NCI-H1436 treated with DMSO at 0.1 percent for 48 hours (cell line): Measurements from ENCODE around the gene SIPA1.

ENCODE experiments used
- DNase-seq: peaks from one replicate; lab custom pipeline; 2025; lab: John Stamatoyannopoulos, UW

Gene SIPA1

GRCh38 chr11:65637794-65638419 is at the start of gene SIPA1:
Gene SIPA1, plus strand, starts transcription at chr11:65638101. Its CDS starts 2,821 bp downstream, at chr11:65640922.
- DNase-seq: no peak

GRCh38 chr11:65588199-65589054 is 49.5 kb upstream of the SIPA1 start:
- no peak for DNase-seq

- no peak for DNase-seq
These were observed 48.3 kb upstream of the SIPA1 start for GRCh38 chr11:65589444-65590239.

DNA sequence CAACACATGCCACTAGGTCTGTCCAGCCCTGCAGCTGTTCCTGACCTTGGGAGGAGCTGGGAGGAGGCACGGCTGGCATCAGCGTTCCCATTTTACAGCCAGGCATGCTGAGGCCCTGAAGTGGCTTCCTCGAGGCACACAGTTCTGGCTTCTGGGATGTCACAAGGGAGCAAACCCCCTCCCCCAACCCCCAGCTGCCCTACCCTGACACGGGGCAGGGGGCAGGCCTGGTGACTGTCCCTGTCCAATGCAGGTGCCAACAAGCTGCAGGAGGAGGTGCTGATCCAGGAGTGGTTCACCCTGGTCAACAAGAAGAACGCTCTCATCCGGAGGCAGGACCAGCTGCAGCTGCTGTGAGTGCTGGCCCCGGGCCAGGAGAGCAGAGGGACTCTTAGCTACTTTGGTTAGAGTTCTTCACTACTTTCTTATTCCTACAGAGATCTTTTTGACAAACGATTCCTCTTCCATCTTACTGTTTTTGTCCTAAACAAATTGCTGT is 47.6 kb upstream of the SIPA1 start:
- no peak for DNase-seq

DNA sequence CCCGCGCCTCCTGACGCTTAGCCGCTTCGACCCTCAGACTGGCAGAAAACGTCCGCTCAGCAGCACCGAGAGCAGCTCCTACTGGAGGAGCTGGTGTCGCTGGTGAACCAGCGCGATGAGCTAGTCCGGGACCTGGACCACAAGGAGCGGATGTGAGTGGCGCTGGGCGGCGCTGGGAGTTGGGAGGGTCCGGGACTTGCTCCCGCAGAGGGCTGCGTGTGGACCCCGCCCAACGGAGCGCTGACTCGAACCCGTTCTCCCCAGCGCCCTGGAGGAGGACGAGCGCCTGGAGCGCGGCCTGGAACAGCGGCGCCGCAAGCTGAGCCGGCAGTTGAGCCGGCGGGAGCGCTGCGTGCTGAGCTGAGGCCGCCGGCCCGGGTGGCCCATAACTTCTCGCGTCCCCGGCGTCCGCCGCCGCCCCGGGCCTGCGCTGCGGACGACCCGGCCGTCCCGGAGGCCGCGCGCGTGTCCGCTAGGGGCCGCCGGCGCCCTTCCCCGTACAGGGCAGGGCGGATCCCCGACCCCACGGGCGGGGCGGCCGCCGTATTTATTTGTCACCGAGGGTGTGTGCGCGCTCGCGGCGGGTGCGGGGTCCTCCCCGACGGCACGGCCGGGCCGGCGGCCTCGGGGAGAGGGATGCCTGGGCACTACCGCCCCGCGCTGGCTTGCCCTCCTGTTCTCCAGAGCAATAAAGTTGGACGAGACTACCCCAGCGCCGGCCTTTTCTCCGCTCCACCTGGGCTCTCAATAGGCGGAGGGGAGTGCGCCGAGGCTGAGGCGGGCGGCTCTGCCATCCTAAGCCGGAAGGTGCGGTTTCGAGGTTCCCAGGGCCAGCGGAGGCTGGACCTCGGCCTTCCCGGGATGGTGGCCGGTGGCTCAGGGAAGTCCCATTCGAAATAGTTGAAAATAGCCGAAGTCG is 45.7 kb upstream of the SIPA1 start:
- DNase-seq: no peak

DNA sequence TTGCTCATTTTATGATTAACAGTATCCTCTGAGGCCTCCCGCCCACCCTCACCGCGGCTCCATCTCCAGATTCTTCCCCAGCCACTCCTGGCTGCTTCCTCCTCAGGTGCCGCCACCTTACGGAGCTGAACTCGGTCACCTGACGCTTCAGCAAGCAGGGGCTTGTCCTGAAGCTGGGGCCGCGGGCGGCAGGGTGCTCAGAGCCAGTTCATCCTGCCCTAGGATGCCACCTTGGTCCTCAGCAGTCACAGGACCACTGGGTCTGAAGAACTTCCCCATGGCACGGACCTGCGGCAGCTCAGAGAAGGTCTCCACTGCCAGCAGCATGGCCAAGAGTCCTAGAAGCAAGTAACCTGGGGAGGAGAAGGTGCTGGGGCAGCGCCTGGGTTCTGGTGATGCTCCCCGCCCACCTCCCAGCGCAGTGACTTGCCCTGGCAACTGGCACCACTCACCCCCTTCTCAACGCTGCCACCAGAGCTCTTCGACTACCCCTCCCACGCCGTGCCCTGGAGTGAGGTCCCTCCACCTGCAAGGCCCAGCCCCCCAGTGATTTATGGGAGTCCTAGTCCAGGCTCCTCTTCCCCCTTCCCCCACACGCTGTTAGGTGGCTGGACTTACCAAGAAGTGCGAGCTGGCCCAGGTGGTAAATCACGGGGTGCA is 44.9 kb upstream of the SIPA1 start:
- no peak for DNase-seq

GRCh38 chr11:65593518-65594414 is 44.1 kb upstream of the SIPA1 start:
- DNase-seq: no peak

- no peak for DNase-seq
These were observed 42.8 kb upstream of the SIPA1 start for GRCh38 chr11:65595131-65595530.

- DNase-seq: no peak
These were observed 42.2 kb upstream of the SIPA1 start, which contains the start of gene KCNK7 for GRCh38 chr11:65595543-65596281. Gene KCNK7, minus strand, starts transcription at chr11:65595800. Its CDS starts 28 bp downstream, at chr11:65595772.

DNA sequence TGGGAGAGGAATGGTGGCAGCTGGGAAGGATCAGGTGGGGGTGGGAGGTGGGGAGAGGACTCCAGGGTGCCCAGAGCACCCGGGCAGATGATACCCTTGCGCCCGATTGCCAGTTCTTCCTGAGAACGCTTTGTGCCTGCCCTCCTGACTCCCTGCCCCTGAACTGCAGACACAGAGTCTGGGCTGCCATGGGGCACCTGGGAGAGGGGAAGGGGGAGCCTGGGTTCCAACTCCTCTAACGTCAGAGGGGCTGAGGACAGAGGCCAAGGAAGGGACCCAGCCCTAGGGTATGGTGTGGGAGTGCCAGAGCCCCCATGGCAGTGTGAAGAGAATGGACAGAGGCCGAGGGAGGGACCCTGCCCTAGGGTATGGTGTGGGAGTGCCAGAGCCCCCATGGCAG is 41.4 kb upstream of the SIPA1 start:
- no peak for DNase-seq

DNA sequence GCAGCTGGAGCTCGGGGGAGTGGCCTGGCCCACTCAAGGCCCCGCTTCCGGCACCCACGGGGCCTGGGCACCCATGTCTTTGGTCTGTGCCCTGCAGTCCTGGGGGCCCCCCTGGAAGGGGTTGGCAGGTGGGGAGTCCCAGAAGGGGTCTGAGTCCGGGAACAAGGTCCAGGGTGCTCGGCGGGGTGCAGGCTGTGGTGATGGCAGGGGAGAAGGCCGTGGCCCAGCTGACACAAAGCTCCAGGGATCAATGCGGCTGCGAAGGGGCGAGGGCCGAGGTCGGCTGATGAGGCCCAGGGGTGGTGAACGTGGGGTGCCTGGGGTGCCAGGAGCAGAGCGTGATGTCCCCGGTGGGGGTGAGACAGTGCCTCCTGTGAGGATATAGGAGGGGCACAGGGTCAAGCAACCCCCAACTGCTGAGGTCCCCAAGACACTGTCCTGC is 39.6 kb upstream of the SIPA1 start:
- no peak for DNase-seq

GRCh38 chr11:65599216-65599954 is 38.5 kb upstream of the SIPA1 start:
- no peak for DNase-seq

- DNase-seq: no peak
These were observed 38.0 kb upstream of the SIPA1 start for GRCh38 chr11:65599955-65600246.

- DNase-seq: no peak
These were observed 33.6 kb upstream of the SIPA1 start for GRCh38 chr11:65604258-65604657.

GRCh38 chr11:65606876-65607613 is 30.9 kb upstream of the SIPA1 start:
- DNase-seq: no peak

GRCh38 chr11:65607614-65608426 is 30.1 kb upstream of the SIPA1 start:
- no peak for DNase-seq

DNA sequence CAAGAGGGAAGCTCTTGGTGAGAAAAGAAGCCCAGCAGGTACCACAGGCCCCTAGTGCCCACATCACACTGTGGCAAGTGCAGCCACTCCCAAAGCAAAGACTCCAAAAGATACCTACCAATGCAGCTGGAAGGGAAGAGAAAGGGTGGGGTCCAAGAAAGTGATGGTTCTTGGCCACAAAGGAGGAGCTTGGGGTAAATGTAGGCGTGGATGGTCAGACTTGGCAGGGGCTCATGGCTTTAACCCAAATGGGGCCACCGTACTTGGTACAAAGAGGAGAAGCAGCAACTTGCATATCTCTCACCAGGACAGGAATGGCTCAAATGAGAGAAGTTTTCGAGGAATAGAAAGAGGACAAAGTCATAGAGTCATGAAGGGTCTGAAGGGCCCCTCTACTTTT is 28.7 kb upstream of the SIPA1 start:
- DNase-seq: no peak
